Measurements from ENCODE around the gene GBX2.

Gene GBX2

DNA sequence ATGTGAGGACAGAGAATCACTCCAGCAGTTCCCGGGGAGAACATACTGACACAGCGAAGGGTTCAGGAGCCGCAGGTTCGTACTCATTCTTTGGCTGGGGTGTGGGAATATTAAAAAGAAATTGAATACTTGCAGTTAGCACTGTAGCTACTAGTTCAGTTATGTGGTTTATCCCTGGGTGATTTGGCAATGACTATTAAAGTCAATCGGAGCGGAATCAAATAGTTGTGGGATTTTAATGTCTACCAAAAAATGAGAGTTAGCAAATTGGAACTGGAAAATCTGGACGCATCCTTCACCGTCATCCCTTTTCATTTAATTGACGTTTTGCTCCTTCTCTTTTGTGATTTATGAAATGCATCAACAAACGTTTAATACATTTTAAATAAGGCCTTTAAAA, 50.8 kb downstream of the GBX2 start:
- no peak for TF ChIP-seq CTCF (IDR thresholded peaks at IDR 0.05; ENCODE audit: low read depth, low read length)
- H3K4me3 ChIP-seq (ENCODE audit: low read depth, low read length) = no peak overlapping the region

All from WI38 (cell line).